GM19455 (cell line): Measurements from ENCODE around the gene WDR47.
"Not testable (repeated sequence)": the region's sequence is repeated elsewhere in the genome, so short reads cannot be mapped to it uniquely, and the experiment has no call there.

Experiments
- ATAC-seq: cut with Tn5 transposase; IDR thresholded peaks from one replicate; pipeline ENCODE4 v1.9.1; 2021; ENCODE audit not compliant: unreplicated experiment

The WDR47 gene

DNA sequence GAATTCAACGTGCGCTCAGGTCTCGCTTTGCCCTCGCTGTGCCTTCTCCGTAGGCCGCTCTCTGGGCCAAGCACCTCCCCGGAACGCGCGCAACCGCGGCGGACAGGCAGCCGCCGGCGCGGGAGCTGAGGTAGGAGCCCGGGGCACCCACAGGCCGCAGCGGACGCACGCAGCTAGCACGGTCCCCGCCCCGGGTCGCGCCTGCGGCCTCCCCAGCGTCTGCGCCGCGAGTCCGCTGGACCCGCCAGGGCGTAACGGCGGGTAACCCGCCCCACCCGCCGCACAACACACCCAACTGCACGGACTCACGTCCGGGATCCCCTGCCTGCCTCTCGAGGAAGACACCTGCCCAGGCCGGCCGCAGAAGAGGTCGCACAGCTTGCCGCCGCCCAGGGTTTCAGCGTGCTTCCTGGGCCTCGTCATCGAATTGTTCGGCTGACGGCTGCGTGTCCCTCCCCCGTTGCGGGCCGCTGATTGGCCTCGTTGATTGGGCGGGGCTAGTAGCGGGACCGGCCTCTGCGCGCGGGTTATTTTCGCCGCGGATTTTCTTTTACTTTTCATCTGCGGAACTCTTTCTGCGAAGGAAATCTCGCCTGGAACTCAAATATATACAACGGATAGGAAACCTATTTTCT, 78.7 kb downstream of the WDR47 start, which contains the start of gene CLCC1:
Gene CLCC1, minus strand, starts transcription at position 433 of the 635 bp plus-strand sequence. CDS start 13,047 bp downstream, outside the sequence.
- ATAC-seq, result peak; percentile 90

DNA sequence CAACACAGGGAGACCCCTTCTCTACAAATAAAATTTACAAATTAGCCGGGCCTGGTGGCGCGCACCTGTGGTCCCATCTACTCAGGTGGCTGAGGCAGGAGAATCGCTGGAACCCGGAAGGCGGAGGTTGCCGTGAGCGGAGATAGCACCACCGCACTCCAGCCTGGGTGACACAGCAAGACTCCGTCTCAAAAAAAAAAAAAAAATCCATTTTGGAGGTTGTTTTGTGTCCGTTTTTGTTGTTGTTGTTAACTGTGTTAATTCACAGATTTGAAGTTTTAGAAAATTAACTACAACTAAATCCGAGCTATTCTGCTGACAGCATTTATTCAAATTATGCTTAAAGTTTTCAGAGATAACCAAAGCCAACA, 79.2 kb downstream of the WDR47 start:
- no peak for ATAC-seq

DNA sequence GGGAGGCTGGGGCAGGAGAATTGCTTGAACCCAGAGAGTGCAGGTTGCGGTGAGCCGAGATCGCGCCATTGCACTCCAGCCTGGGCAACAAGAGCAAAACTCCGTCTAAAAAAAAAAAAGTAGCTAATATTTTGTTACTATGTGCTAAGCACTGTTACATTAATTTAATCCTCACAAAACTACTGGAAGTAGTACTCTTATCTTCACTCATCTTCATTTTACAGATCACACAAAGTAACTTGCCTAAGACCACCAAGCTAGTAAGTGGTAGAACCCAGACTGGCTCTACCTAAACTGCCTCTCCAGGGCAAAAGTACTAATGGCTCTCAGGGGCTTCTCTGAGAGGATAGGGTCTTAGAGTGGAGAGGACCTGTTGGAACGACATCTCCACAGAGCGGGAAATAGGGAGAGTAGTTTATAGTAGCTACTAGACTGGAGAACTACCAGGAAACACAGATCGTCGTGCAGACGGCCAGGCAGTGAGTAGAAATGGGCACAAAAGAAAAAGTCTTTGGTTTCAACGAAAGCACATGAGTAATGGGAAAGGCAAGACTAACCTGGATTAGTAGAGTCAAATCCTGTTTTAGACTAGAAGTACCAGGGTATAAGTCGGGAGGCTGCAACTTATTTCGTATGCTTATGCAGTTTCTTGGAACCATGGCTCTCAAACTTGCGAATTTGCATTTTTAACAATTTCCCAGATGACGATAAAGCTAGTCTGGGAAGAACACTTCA, 80.0 kb downstream of the WDR47 start:
- ATAC-seq, result no peak

DNA sequence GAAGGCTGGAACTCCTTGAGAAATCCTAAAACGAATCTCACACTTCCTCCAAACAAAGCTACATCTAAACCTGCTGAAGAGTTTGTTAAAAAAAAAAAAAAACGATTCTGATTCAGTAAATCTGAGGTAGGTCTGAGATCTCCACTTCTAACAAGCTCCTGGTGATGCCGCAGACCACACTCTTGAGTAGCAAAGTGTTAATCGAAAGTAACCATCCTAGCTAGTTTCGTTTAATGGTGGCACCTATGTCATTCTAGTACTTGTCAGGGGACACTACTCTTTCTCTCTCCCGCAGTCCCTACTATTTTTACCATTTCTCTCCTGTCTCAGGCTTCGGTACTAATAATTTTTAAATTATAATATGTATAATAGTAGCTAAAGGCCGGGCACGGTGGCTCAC, 80.7 kb downstream of the WDR47 start:
- no peak for ATAC-seq

DNA sequence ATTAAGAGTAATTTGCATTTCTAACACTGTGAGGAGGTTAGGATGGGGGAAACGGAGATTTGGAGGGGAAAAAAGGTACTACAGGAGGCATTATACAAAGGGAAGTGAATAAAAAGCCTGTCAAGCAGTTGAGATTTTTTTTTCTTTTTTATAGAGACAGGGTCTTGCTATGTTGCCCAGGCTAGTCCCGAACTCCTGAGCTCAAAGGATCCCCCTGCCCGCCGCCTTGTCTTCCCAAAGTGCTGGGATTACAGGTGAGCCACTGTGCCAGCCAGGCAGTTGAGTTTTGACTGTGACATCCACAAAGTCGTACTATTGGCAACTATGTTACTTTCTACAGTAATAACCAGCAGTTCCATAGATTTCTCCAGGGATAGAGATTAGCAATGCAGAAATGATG, 81.2 kb downstream of the WDR47 start:
- ATAC-seq, result no peak

DNA sequence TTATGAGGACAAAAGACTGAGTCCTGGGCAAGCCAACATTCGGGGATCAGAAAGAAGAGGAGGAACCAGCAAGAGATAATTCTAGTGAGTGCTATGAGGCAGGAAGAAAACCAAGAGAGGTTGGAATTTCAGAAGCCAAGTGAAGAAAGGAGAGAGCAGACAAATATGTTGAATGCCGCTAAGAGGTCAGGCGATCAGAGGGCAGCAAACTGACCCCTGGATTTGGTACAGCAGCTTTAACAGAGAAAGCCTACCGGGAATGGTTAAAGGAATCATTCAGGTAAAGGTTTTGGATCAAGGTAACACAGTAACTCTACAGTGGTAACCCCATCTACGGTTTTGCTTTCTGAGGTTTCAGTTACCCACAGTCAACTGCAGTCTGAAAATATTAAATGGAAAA, 84.0 kb downstream of the WDR47 start:
- no peak for ATAC-seq

DNA sequence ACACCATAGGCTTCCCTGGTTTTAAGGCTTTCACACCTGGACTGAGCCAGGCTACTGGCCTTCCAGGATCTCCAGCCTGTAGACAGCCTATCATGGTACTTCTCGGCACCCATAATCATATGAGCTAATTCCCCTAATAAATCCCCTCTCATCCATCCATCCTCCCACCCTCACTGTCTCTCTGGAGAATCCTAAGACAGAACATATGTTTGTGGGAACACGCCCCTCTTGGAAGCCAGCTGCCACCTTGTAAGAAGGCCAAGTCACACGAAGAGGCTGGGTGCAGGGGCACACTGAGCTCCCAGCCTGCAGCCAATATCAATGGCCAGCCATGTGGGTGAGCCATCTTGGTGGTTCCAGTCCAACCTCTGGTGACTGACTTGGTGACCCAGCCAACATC, 86.0 kb downstream of the WDR47 start:
- ATAC-seq, result no peak

DNA sequence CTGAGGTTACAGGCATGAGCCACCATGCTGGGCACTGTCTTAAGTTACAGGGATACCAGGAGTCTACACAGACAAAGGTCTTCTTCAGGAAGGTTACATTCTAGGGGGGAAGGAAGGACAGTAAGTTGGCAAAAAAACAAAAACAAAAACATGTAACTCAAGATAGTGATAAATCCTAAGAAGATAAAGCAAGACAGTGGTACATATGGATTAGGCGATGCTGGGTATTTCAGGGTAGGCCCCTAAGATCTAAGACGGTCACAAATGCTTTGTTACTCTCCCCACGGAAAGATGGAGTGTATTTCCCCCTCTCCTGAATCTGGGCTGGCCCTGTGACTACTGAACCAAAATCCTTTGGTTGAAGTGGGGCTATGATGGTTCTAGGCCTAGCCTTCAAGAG, 86.8 kb downstream of the WDR47 start:
- no peak for ATAC-seq

DNA sequence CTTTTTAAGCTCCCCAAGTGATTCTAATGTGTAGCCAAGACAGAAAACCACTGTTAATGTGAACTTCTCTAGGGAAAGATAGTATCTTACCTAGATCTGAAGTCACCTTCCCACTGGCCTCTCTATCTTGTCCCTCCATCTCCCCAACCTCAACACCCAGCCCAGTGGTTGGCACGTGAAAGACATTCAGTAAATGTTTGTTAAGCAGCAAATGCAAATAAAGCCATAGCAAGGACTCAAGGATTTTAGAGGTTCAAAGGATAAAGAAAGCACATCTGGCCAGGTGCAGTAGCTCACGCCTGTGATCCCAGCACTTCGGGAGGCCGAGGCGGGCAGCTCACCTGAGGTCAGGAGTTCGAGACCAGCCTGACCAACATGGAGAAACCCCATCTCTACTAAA, 88.5 kb downstream of the WDR47 start:
- ATAC-seq, result no peak

DNA sequence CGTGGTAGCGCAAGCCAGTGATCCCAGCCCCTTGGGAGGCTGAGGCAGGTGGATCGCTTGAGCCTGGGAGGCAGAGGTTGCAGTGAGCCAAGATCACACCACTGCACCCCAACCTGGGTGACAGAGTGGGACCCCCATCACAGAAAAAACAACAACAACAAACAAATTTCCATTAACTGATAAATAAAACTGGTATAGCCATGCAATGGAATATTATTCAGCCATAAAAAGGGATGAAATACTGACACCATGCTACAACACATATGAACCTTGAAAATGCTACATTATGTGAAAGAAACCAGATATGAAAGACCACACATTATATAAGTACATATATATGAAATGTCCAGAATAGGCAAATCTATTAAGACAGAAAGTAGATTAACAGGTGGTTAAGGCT, 90.7 kb downstream of the WDR47 start:
- ATAC-seq, result no peak

DNA sequence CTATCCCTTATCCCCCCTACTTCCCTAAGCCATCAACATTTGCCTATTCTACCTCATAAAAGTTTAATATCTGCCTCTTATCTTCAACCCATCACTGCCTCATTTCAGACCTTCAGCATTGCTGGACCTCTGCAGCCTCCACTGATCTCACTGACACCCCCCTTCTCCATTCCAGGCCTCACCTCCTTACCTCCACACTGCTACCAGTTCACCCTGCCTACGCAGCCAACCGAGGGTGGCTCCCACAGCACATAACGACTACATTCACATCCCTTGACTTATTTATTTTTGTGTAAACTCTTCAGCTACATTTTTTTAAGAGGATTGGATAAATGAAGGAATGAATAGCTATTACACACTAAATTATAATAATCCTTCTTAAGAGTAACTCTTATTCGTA, 92.9 kb downstream of the WDR47 start:
- no peak for ATAC-seq

DNA sequence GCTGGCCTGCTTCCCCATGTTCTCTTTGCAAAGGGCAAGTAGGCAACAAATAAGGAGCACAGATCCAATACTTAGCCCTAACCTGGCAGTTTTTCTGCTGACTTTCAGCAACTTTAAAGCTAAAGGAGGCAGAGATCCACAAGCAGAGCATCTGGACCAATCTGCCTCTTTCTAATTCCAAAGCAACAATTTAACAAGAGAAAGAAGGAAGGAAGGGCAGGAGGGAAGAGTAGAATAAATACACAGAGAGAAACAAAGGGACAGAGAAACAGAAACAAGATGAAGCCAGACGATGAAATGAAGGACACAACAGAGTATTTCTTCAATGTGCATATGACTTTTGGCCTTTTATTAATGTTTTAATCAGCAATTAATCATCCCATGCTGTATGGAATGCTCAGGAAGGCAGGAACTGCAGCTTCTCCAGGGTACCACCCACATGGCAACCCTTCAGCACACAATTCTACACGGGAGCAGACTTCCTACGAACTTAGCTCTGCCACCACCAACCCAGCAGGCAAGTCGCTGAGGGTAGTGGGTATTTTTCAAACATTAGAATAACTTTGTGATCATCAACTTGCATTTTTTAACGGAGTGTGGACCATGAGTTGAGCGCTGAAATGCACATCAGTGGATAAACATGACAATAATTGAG, 93.9 kb downstream of the WDR47 start:
- ATAC-seq, result no peak

DNA sequence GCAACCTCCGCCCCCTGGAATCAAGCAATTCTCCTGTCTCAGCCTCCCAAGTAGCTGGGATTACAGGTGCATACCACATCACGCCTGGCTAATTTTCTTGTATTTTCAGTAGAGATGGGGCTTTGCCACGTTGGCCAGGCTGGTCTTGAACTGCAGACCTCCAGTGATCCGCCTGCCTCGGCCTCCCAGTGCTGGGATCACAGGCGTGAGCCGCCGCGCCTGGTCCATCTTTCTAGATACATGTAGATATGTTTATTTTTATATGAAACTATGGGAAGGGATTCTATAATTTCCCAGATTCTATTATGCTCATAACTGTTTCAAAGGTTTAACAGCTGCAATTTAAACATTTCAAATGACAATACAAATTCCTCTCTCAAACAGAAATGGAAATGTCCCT, 105.7 kb downstream of the WDR47 start:
- ATAC-seq, result no peak

DNA sequence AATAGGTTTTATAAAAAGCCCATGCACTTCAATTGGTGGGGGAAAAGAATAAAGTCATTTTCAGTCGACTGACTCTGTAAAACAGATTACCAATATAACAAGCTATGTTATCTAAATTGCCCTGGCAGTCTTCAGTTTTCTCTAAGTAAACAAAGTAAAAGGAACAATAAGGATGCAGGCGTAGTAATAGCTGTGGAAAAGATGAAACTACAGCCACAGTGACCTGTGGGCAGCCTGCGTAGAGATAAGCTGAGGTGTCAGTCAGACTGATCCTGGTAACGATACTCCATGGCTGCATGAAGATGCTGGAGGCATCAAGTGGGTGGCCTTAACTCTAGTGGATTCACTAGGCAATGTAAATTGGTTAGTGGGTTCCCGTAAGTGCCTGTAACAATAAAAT, 108.0 kb downstream of the WDR47 start:
- no peak for ATAC-seq

DNA sequence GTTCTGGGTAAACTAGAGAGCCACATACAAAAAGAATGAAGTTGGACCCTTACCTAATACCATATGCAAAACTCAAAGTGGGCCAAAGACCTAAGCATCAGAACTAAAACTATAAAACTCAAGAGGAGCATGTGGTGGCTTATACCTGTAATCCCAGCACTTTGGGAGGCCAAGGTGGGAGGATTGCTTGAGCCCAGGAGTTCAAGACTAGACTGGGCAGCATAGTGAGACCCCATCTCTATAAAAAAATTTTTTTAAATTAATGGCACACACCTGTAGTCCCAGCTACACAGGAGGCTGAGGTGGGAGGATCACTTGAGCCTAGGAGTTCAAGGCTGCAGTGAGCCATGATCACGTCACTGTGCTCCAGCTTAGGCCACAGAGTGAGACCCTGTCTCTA, 114.3 kb downstream of the WDR47 start:
- not testable (repeated sequence) for ATAC-seq

DNA sequence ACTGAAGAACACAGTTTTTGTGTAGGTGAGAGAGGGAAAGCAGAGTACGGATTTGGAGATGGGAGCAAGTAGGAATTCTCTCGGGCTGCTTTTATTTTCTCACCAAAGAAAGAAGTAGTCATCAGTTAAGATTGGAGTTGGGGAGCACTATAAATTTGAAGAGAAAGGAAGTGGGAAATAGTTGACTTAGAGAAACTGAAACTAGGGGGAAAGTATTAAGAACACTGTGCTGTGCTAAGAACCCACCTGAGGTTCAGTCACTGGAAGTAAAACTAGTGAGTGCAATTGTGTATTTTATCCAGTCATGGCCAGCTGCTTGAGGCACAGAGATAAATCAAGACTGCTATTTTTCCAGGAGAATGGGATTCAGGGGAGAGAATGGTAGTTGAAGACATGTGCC, 116.0 kb downstream of the WDR47 start:
- ATAC-seq, result no peak
